DND-41 (cell line): ENCODE data around the gene CDX1.

Source experiments
- CTCF ChIP-seq: IDR thresholded peaks from 2 replicates; pipeline ENCODE4 v1.5.1; 2012; ENCODE audit warnings: borderline replicate concordance, low read length, moderate library complexity, mild to moderate bottlenecking; ENCODE audit not compliant: poor library complexity, severe bottlenecking; ENCODE audit errors: extremely low read depth
- EZH2 ChIP-seq: IDR thresholded peaks from 3 replicates; pipeline ENCODE4 v1.6.1; 2012; ENCODE audit warnings: borderline replicate concordance, low read depth, mild to moderate bottlenecking, moderate library complexity, low read length, inconsistent platforms; ENCODE audit not compliant: severe bottlenecking

GRCh38 chr5:150153957-150154617 is 12.5 kb upstream of the CDX1 start:
- TF ChIP-seq CTCF (peak; percentile 8), EZH2 (no peak)
